ENCODE results near the gene ARTN. TPM values are rescaled to one million over a fixed set of nuclear protein-coding genes. Genes with fewer than 3 reads are reported as not detected.

ARTN gene
- total and polyA plus RNA-seq, 2 experiments from 2014 or later = 6.7 to 35.7 TPM

GRCh38 chr1:43937179-43937865 lies 3.7 kb downstream of the ARTN start (continued):
- TF ChIP-seq ZNF114 (CRISPR knock-in tag; IDR thresholded peaks at IDR 0.05) = no peak

GRCh38 chr1:43938383-43938782 lies 4.8 kb downstream of the ARTN start:
- ATAC-seq (no peak), DNase-seq (ENCODE audit: low spot score) (no peak)
- H3K4me2 ChIP-seq = peak overlapping the region; percentile 21; the same call in 1 of the 2 replicates
- peaks cover 35% of the 10 kb centered on the region for H3K4me1 ChIP-seq (ENCODE audit: insufficient read depth)
- no peak overlapping the region for H2AFZ ChIP-seq
- H3K4me1 Mint-ChIP-seq = peaks cover 63% of the 10 kb centered on the region
- no peaks in the 10 kb centered on the region for H3K36me3 ChIP-seq (ENCODE audit: insufficient read depth)
- peaks cover 16% of the 10 kb centered on the region for H4K20me1 ChIP-seq (replicated peaks; ENCODE audit: insufficient read depth)
- peaks cover 4% of the 10 kb centered on the region; the same call in 1 of the 3 replicates for H3K36me3 Mint-ChIP-seq (ENCODE audit: low read depth)
- H3K27ac Mint-ChIP-seq = no peak overlapping the region
- no peak for TF ChIP-seq ZNF331 (CRISPR knock-in tag; IDR thresholded peaks at IDR 0.05; ENCODE audit: low read depth)
- TF ChIP-seq EZH2 (IDR thresholded peaks at IDR 0.05; ENCODE audit: low read depth, unreplicated experiment) = no peak
- no peak for TF ChIP-seq POLR2AphosphoS5 (IDR thresholded peaks at IDR 0.05; ENCODE audit: low read depth)
- no peak for TF ChIP-seq ZNF462 (CRISPR knock-in tag; IDR thresholded peaks at IDR 0.05)
- TF ChIP-seq JUNB (IDR thresholded peaks at IDR 0.05; ENCODE audit: unreplicated experiment) = no peak
- TF ChIP-seq REST (IDR thresholded peaks at IDR 0.05; ENCODE audit: unreplicated experiment) = no peak
- no peak for TF ChIP-seq CREB1 (CRISPR knock-in tag; IDR thresholded peaks at IDR 0.05; ENCODE audit: low read depth)
- TF ChIP-seq ZNF114 (CRISPR knock-in tag; IDR thresholded peaks at IDR 0.05) = no peak
- no peak overlapping the region for H3K27ac ChIP-seq (ENCODE audit: low read depth)
- H3K4me3 ChIP-seq = no peak overlapping the region
- no peaks in the 10 kb centered on the region for H3K9me2 ChIP-seq (ENCODE audit: insufficient read depth)
- H3K27me3 ChIP-seq (ENCODE audit: insufficient read depth) = no peaks in the 10 kb centered on the region
- H3K27me3 Mint-ChIP-seq (ENCODE audit: insufficient read depth, low read depth, poor library complexity) = peaks cover 18% of the 10 kb centered on the region
- 0 out of 2 replicates have a peak, but pooled peaks cover 7% of the 10 kb centered on the region for H3K79me2 ChIP-seq (replicated peaks; ENCODE audit: insufficient read depth)
- H3F3A ChIP-seq (replicated peaks; ENCODE audit: low read depth) = peaks cover 30% of the 10 kb centered on the region
- no peak overlapping the region; the same call in 2 of the 3 replicates for H3K4me3 Mint-ChIP-seq
- no peaks in the 10 kb centered on the region for H3K9me3 Mint-ChIP-seq

Measured in GM23338 (cell line).